ENCODE data around the gene TEAD1. TPM values are rescaled to one million over a fixed set of nuclear protein-coding genes. Genes with fewer than 3 reads are reported as not detected.
A peak's percentile ranks its signal among the peaks of the same experiment; 100 is the strongest.

The TEAD1 gene
- total and polyA plus RNA-seq, 9 of the 15 experiments (the other 6 are each of a cell fraction or from before 2014, with no cell fraction given) = 1.7 to 17.7 (median 10.8) TPM

DNA sequence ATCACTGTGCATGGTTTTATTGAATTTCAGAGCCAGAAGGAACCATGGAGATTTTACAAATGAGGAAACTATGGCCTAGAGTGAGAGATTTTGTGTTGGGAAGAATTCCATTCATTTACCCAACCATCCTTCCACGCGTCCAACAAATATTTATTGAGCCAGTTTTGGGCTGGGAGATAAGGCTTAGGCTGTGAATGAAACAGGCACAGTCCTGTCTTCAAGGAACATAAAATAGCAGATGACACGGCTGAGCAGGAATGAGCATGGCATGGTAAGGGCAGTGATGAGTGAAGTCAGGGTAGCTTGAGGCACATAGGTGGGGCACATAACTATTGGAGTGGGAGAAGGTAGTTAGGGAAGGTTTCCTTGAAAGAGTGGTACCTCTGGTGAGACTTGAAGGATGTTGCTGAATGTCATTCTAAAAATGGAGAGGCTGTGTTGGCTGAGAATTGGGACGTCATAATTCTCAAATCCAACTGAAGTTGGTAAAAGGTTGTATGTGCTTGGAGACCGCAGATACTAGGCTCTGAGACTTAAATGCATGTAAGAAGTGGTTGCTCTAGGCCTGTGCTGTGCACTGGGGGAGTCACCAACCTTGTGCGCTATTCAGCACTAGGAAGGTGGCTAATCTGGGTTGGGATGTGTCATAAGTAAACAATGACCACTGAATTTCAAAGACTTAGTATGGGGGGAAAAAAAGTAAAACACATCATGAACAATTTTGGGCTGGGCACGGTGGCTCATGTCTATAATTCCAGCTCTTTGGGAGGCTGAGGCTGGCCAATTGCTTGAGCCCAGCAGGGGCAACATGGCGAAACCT lies 51.9 kb downstream of the TEAD1 start (continued):
- TF ChIP-seq, protein P1, sequence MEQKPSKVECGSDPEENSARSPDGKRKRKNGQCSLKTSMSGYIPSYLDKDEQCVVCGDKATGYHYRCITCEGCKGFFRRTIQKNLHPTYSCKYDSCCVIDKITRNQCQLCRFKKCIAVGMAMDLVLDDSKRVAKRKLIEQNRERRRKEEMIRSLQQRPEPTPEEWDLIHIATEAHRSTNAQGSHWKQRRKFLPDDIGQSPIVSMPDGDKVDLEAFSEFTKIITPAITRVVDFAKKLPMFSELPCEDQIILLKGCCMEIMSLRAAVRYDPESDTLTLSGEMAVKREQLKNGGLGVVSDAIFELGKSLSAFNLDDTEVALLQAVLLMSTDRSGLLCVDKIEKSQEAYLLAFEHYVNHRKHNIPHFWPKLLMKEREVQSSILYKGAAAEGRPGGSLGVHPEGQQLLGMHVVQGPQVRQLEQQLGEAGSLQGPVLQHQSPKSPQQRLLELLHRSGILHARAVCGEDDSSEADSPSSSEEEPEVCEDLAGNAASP (IDR thresholded peaks at IDR 0.05) = no peak
- TF ChIP-seq THRB (CRISPR knock-in tag; conservative IDR thresholded peaks at IDR 0.05) (no peak), CREB3L1 (IDR thresholded peaks at IDR 0.05; ENCODE audit: borderline replicate concordance, low read depth) (no peak), CBX3 (IDR thresholded peaks at IDR 0.05; ENCODE audit: borderline replicate concordance in 1 of 2, low read length in 2 of 2) (peak in 1 of 2 experiments; percentile 26; a peak in 1 of 3 replicates), LCOR (CRISPR knock-in tag; IDR thresholded peaks at IDR 0.05) (no peak), POLR2G (IDR thresholded peaks at IDR 0.05; ENCODE audit: low read depth, low read length) (no peak), GABPB2 (CRISPR knock-in tag; conservative IDR thresholded peaks at IDR 0.05) (no peak), PRPF4 (IDR thresholded peaks at IDR 0.05; ENCODE audit: insufficient read depth, low read depth, low read length, poor library complexity, severe bottlenecking) (no peak), ZSCAN32 (CRISPR knock-in tag; IDR thresholded peaks at IDR 0.05) (no peak)
- TF ChIP-seq, protein P2, sequence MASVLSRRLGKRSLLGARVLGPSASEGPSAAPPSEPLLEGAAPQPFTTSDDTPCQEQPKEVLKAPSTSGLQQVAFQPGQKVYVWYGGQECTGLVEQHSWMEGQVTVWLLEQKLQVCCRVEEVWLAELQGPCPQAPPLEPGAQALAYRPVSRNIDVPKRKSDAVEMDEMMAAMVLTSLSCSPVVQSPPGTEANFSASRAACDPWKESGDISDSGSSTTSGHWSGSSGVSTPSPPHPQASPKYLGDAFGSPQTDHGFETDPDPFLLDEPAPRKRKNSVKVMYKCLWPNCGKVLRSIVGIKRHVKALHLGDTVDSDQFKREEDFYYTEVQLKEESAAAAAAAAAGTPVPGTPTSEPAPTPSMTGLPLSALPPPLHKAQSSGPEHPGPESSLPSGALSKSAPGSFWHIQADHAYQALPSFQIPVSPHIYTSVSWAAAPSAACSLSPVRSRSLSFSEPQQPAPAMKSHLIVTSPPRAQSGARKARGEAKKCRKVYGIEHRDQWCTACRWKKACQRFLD (CRISPR knock-in tag; IDR thresholded peaks at IDR 0.05) = 0 out of 2 replicates have a peak, but pooled peaks have one; percentile 49
